Measurements from ENCODE around the gene ARF4. TPM values are rescaled to one million over a fixed set of nuclear protein-coding genes. Genes with fewer than 3 reads are reported as not detected.

ARF4 gene
- total and polyA plus RNA-seq, 2 of the 4 experiments (the other 2 are of a cell fraction) = 172 to 412 TPM

- Histone ChIP-seq H3K27ac (ENCODE audit: insufficient read depth, low read length) (no peak overlapping the region), H4K20me1 (ENCODE audit: insufficient read depth, low read length) (peaks cover 18% of the 10 kb centered on the region), H2BK20ac (ENCODE audit: low read depth, low read length) (no peak overlapping the region), H2AK9ac (replicated peaks; ENCODE audit: low read depth, low read length, poor library complexity) (no peak overlapping the region), H3K56ac (ENCODE audit: extremely low read depth, insufficient read depth, low read length) (no peak overlapping the region), H3K79me1 (ENCODE audit: low read depth in 1 of 2, low read length in 2 of 2) (peaks cover 5 to 21% of the 10 kb centered on the region in 2 experiments), H4K91ac (ENCODE audit: insufficient read depth, low read depth, low read length) (no peak overlapping the region), H3K4me2 (ENCODE audit: low read depth, low read length) (no peak overlapping the region), H3K14ac (replicated peaks; ENCODE audit: low read depth, low read length) (no peak overlapping the region), H4K5ac (ENCODE audit: low read depth, low read length) (no peak overlapping the region), H3K9me3 (ENCODE audit: control insufficient read depth, insufficient read depth, low read length) (no peaks in the 10 kb centered on the region), H3K23ac (ENCODE audit: low read depth, low read length) (no peak overlapping the region), H3K27me3 (ENCODE audit: control insufficient read depth, insufficient read depth, low read length) (no peaks in the 10 kb centered on the region), H2BK120ac (ENCODE audit: low read depth, low read length) (no peak overlapping the region), H3K4me1 (ENCODE audit: control insufficient read depth, insufficient read depth, low read length) (peaks cover 2% of the 10 kb centered on the region; the same call in 1 of the 2 replicates), H3K9ac (ENCODE audit: low read depth, low read length) (no peak overlapping the region), H2AFZ (replicated peaks; ENCODE audit: low read length, poor library complexity) (no peak overlapping the region), H3K18ac (ENCODE audit: low read depth, low read length) (no peak overlapping the region), H3K9me1 (ENCODE audit: insufficient read depth, low read length) (0 out of 2 replicates have a peak, but pooled peaks cover 4% of the 10 kb centered on the region), H2BK15ac (ENCODE audit: low read depth, low read length) (no peak overlapping the region), H4K8ac (ENCODE audit: low read depth in 2 of 2, low read length in 2 of 2) (no peak overlapping the region), H2BK5ac (ENCODE audit: low read depth, low read length, poor library complexity, severe bottlenecking) (no peak overlapping the region), H3K36me3 (ENCODE audit: control insufficient read depth, insufficient read depth, low read length) (peaks cover 1% of the 10 kb centered on the region; the same call in 1 of the 2 replicates), H3K4me3 (ENCODE audit: insufficient read depth, low read depth, low read length) (no peak overlapping the region), H3K4ac (ENCODE audit: low read depth, low read length) (no peak overlapping the region), H2AK5ac (ENCODE audit: low read depth, low read length) (no peak overlapping the region)
- ChIA-PET POLR2A (ENCODE audit: unreplicated experiment) (no interaction called here), CTCF (no interaction called here)
- TF ChIP-seq MAFK (IDR thresholded peaks at IDR 0.05; ENCODE audit: low read depth, low read length) (no peak), BHLHE40 (IDR thresholded peaks at IDR 0.05; ENCODE audit: low read depth, low read length) (no peak), RCOR1 (IDR thresholded peaks at IDR 0.05; ENCODE audit: insufficient replicate concordance, low read length) (no peak), FOS (IDR thresholded peaks at IDR 0.05; ENCODE audit: low read depth, low read length) (no peak), MAZ (IDR thresholded peaks at IDR 0.05; ENCODE audit: borderline replicate concordance, low read depth, low read length) (no peak), CEBPB (IDR thresholded peaks at IDR 0.05; ENCODE audit: low read depth, low read length) (no peak), USF2 (IDR thresholded peaks at IDR 0.05; ENCODE audit: low read depth, low read length) (no peak), ELK1 (IDR thresholded peaks at IDR 0.05; ENCODE audit: borderline replicate concordance, low read depth, low read length) (no peak), CTCF (conservative IDR thresholded peaks at IDR 0.05; ENCODE audit: low read depth, low read length) (no peak), CHD1 (IDR thresholded peaks at IDR 0.05; ENCODE audit: low read depth, low read length) (no peak), NFE2L2 (IDR thresholded peaks at IDR 0.05; ENCODE audit: low read depth, low read length) (no peak), RFX5 (IDR thresholded peaks at IDR 0.05; ENCODE audit: low read depth, low read length) (no peak), RAD21 (IDR thresholded peaks at IDR 0.05; ENCODE audit: low read length) (no peak)
- ATAC-seq (ENCODE audit: low read depth) = no peak
- intact Hi-C loops (cut with micrococcal nuclease) (no loop called here), dilution Hi-C loops (cut with HindIII; ENCODE audit: low sequenced_read_pairs, unreplicated experiment) (no loop called here), in situ Hi-C loops (cut with MboI; ENCODE audit: low sequenced_read_pairs) (no loop called here)
- DNase-seq = no peak
- BruUV-seq (replicated peaks) = no TSS peak
- 100% methylated on average over 1 of the region's 2 CpGs; no CpG with 5 or more reads in 1 of the 2 experiments for WGBS, 2 experiments (ENCODE audit: extremely low coverage in 2 of 2, insufficient read length in 1 of 2)
These were observed 3.1 kb upstream of the ARF4 start for GRCh38 chr3:57600195-57600594.

All from IMR-90 (cell line).